Measurements from ENCODE around the gene SH2D1A. TPM values are rescaled to one million over a fixed set of nuclear protein-coding genes. Genes with fewer than 3 reads are reported as not detected.
A peak's percentile ranks its signal among the peaks of the same experiment; 100 is the strongest.

The SH2D1A gene
- total RNA-seq, 1 donor from 2014 or later = 1.8 TPM

DNA sequence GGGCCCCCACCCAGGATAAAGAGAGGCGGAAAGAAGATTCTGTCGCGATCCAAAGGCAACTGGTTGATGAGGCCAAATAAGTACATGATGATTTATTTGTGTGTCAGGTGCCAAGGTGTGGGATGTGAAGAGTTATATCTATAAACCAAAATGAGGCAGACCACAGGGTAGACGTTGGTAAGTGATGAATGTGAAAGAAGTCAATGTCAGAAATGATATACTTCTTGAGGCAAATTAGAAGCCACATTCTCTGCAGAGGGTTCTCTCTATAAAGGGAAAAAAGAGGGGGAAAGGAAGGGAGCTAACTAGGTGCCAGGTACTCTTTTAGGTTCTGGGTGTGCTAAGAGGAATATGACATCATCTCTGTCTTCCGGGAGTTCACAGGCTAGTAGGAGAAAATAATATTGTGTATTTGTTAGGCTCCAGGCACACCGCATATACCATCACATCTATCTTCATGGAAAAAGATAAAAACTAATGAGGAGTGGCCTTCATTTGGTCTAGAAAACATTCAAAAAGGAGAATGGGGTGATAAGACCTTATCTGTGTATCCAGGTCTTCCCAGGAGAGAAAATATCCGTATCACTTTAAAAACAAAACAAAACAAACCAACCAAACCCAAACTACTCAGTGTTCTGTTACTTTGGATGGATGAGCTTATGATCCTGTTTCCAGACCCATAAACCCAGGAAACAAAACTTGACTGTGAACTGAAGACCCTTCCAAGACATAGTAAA lies 4.8 kb upstream of the SH2D1A start:
- H3K9me3 ChIP-seq = no peaks in the 10 kb centered on the region
- no peak overlapping the region for H3K4me3 ChIP-seq
- no peaks in the 10 kb centered on the region for H3K27me3 ChIP-seq
- no peaks in the 10 kb centered on the region for H3K36me3 ChIP-seq
- intact Hi-C loops (cut with DNase I) = no loop called here
- DNase-seq = no peak
- H3K4me1 ChIP-seq = no peaks in the 10 kb centered on the region
- TF ChIP-seq, protein P1, sequence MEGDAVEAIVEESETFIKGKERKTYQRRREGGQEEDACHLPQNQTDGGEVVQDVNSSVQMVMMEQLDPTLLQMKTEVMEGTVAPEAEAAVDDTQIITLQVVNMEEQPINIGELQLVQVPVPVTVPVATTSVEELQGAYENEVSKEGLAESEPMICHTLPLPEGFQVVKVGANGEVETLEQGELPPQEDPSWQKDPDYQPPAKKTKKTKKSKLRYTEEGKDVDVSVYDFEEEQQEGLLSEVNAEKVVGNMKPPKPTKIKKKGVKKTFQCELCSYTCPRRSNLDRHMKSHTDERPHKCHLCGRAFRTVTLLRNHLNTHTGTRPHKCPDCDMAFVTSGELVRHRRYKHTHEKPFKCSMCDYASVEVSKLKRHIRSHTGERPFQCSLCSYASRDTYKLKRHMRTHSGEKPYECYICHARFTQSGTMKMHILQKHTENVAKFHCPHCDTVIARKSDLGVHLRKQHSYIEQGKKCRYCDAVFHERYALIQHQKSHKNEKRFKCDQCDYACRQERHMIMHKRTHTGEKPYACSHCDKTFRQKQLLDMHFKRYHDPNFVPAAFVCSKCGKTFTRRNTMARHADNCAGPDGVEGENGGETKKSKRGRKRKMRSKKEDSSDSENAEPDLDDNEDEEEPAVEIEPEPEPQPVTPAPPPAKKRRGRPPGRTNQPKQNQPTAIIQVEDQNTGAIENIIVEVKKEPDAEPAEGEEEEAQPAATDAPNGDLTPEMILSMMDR (IDR thresholded peaks at IDR 0.05) = no peak
- no peak overlapping the region for H3K27ac ChIP-seq
- no peak for ATAC-seq

- TF ChIP-seq, protein P1 (IDR thresholded peaks at IDR 0.05) = no peak
- no peak overlapping the region for H3K4me3 ChIP-seq
- no peak overlapping the region for H3K27ac ChIP-seq
- ATAC-seq (no peak), DNase-seq (no peak)
- no peaks in the 10 kb centered on the region for H3K27me3 ChIP-seq
- H3K4me1 ChIP-seq = no peaks in the 10 kb centered on the region
- intact Hi-C loops (cut with DNase I) = no loop called here
- no peaks in the 10 kb centered on the region for H3K36me3 ChIP-seq
- H3K9me3 ChIP-seq = no peaks in the 10 kb centered on the region
Measured at GRCh38 chrX:124342174-124342867, 4.0 kb upstream of the SH2D1A start.

GRCh38 chrX:124343016-124343415 lies 3.3 kb upstream of the SH2D1A start:
- Histone ChIP-seq H3K4me1 (no peaks in the 10 kb centered on the region), H3K27me3 (no peaks in the 10 kb centered on the region), H3K4me3 (no peak overlapping the region), H3K9me3 (no peaks in the 10 kb centered on the region), H3K27ac (no peak overlapping the region), H3K36me3 (no peaks in the 10 kb centered on the region)
- intact Hi-C loops (cut with DNase I) = no loop called here
- TF ChIP-seq, protein P1 (IDR thresholded peaks at IDR 0.05) = no peak
- ATAC-seq (no peak), DNase-seq (no peak)

GRCh38 chrX:124344246-124344645 lies 2.1 kb upstream of the SH2D1A start:
- no peaks in the 10 kb centered on the region for H3K36me3 ChIP-seq
- H3K27ac ChIP-seq = no peak overlapping the region
- intact Hi-C loops (cut with DNase I) = no loop called here
- no peaks in the 10 kb centered on the region for H3K27me3 ChIP-seq
- H3K4me1 ChIP-seq = no peaks in the 10 kb centered on the region
- ATAC-seq (no peak), DNase-seq (no peak)
- H3K4me3 ChIP-seq = no peak overlapping the region
- TF ChIP-seq, protein P1 (IDR thresholded peaks at IDR 0.05) = no peak
- no peaks in the 10 kb centered on the region for H3K9me3 ChIP-seq

DNA sequence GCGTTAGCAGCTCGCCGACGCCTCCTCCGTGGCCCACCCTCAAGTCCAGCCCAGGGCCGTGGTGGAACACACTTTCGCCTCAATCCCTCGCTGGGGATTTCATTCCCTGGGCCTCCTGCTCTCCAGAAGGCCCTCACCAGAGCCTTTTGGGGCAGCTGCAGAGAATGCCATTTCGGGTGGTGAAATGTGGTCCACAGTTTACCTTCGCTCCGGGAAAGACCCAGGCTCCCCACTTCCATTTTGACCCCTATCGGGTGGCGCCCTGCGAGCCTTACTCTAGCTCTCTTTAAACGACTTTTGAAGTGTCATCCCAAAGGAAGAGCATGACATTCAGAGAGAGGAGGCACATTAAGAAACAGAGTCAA lies 496 bp downstream of the SH2D1A start:
- ATAC-seq (no peak), DNase-seq (no peak)
- Histone ChIP-seq H3K4me3 (peak overlapping the region; percentile 10), H3K36me3 (no peaks in the 10 kb centered on the region), H3K27me3 (no peaks in the 10 kb centered on the region), H3K4me1 (no peaks in the 10 kb centered on the region), H3K9me3 (no peaks in the 10 kb centered on the region), H3K27ac (no peak overlapping the region)
- intact Hi-C loops (cut with DNase I) = no loop called here
- TF ChIP-seq, protein P1 (IDR thresholded peaks at IDR 0.05) = no peak

All from upper lobe of right lung (tissue), 1 donor.